Fibroblast of mammary gland (primary cell): ENCODE data around the gene LRRC49.
"Not testable (repeated sequence)": the region's sequence is repeated elsewhere in the genome, so short reads cannot be mapped to it uniquely, and the experiment has no call there.

ENCODE experiments used
- DNase-seq: peaks from one replicate; pipeline ENCODE4 v3.0.0-alpha.2; 2010; ENCODE audit warnings: low read depth
- H3K4me3 ChIP-seq: 2 replicates; pipeline ENCODE4 v1.5.1; 2011; ENCODE audit warnings: low read depth, mild to moderate bottlenecking, low read length, moderate library complexity; ENCODE audit not compliant: control insufficient read depth
- CTCF ChIP-seq: conservative IDR thresholded peaks from 2 replicates; pipeline ENCODE4 v1.5.1; 2011; ENCODE audit warnings: low read depth, low read length, inconsistent platforms; ENCODE audit not compliant: control insufficient read depth, insufficient read depth

The LRRC49 gene

GRCh38 chr15:70931821-70932220 lies 39.2 kb downstream of the LRRC49 start:
- no peak for DNase-seq
- H3K4me3 ChIP-seq = no peak overlapping the region
- no peak for TF ChIP-seq CTCF

DNA sequence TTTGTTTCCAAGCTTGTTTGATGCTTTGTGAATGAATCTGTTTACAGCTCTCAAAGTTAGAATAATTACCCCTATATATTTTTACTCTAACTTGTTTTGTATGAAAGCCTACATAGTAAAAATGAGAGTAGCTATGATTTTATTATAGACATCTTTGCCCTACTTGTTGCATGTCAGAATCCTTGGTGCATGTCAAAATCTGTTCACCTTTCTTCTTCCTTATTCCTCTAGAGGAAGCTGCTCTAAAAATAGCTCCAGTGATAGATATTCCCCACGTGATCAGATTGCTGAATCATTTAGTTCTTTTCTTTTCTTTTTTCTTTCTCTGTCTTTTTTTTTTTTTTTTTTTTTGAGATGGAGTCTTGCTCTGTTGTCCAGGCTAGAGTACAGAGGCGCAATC lies 39.8 kb downstream of the LRRC49 start:
- no peak overlapping the region for H3K4me3 ChIP-seq
- DNase-seq = no peak
- TF ChIP-seq CTCF = no peak

- H3K4me3 ChIP-seq = no peak overlapping the region
- TF ChIP-seq CTCF = no peak
- no peak for DNase-seq
Measured at GRCh38 chr15:70933411-70933810, 40.8 kb downstream of the LRRC49 start.

- no peak for DNase-seq
- H3K4me3 ChIP-seq = no peak overlapping the region
- no peak for TF ChIP-seq CTCF
Measured at GRCh38 chr15:70935631-70936030, 43.0 kb downstream of the LRRC49 start.

DNA sequence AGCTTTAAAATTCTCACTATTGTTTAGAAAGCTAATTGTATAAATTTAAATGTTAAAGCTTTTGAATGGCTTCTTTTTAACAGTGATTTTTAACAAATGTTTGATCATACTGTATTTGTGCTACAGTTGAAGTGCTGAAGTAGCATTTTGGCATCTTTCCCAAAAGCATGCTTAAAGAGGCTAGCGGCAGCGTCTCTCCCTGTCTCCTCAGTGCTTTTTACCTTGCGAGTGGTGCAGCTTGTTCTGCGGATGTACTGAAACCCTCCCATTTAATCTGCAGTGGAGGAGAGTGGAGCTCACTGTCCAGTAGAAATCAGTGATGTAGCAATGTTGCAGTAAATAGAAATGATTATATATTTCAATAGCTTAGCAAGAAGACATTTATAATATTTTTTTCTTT lies 43.7 kb downstream of the LRRC49 start:
- H3K4me3 ChIP-seq = no peak overlapping the region
- no peak for TF ChIP-seq CTCF
- peak; percentile 19 for DNase-seq

- H3K4me3 ChIP-seq, DNase-seq: not testable (repeated sequence)
Measured at GRCh38 chr15:70943285-70943684, 50.7 kb downstream of the LRRC49 start.

DNA sequence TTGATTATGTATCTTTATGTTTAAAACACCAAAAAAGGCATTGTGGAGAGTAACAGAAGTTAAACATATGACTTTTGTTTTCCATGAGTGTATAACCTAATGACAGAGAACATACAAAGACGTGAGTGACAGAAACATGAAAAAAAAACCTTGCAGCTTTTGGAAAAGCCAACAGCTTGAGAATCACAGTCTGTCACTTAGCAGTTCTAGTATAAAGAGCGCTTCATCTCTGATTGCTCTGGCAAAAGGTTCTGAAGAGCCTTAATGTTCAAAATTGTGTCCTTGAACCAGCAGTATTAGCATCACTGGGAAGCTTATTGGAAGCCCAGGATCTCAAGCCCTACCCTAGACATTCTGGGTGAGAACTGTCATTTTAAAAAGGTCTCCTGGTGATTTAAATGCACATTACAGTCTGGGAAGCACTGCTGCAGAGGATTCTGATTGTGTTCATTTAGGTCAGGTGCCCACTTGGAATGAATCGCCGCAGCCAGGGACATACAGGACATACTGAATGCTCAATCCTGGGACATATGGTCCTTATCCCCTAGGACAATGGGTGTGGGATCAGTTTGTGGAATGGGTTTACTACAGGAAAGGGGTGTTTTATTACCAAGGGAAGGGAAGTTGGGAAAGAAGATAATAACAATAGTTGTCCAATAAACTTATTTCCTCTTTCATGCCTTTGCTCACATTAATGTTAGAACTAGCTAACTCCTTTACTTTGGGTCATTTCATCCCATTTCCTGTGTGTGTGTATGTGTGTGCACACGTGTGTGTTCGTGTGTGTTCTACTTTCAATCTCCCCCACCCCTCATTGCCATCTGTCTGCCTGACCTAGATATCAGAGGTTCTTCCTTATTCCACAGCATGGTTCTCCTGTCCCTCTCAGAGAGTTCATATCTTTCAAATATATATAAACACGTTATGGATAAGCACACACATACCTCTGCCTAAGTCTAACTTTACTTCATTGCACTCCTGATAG lies 55.0 kb downstream of the LRRC49 start:
- TF ChIP-seq CTCF = no peak
- H3K4me3 ChIP-seq = no peak overlapping the region
- no peak for DNase-seq
